WTC11 (cell line): ENCODE results near the gene SP3.

ENCODE experiments used
- ARID4B ChIP-seq: sonication (generic); formaldehyde crosslinking; IDR thresholded peaks from 2 replicates; pipeline ENCODE4 v1.8.0; 2023; ENCODE audit warnings: missing genetic modification reagents, mild to moderate bottlenecking, borderline replicate concordance
- ATF2 ChIP-seq: sonication (generic); formaldehyde crosslinking; IDR thresholded peaks from 2 replicates; pipeline ENCODE4 v1.8.1; 2022; ENCODE audit warnings: low read depth, missing genetic modification reagents, borderline replicate concordance
- ATF3 ChIP-seq: sonication (generic); formaldehyde crosslinking; conservative IDR thresholded peaks from 2 replicates; pipeline ENCODE4 v1.8.1; 2022; ENCODE audit warnings: mild to moderate bottlenecking, missing genetic modification reagents
- CBFB ChIP-seq: sonication (generic); formaldehyde crosslinking; IDR thresholded peaks from 2 replicates; pipeline ENCODE4 v1.8.1; 2022; ENCODE audit warnings: mild to moderate bottlenecking, low read depth, missing genetic modification reagents
- CTCF ChIP-seq: fragments of 200-600 bp; IDR thresholded peaks from 2 replicates; pipeline ENCODE4 v1.8.0; 2022; ENCODE audit warnings: antibody characterized with exemption
- JUN ChIP-seq: sonication (generic); formaldehyde crosslinking; IDR thresholded peaks from 2 replicates; pipeline ENCODE4 v1.8.0; 2023; ENCODE audit warnings: mild to moderate bottlenecking, missing genetic modification reagents
- SOX15 ChIP-seq: fragments of 250-450 bp; sonication (Bioruptor Pico); IDR thresholded peaks from 2 replicates; pipeline ENCODE4 v1.9.0; 2021; ENCODE audit warnings: mild to moderate bottlenecking
- TCF7 ChIP-seq: sonication (generic); formaldehyde crosslinking; IDR thresholded peaks from 2 replicates; pipeline ENCODE4 v1.8.0; 2022; ENCODE audit warnings: mild to moderate bottlenecking, low read depth, missing genetic modification reagents, moderate library complexity
- ZNF232 ChIP-seq: sonication (generic); formaldehyde crosslinking; IDR thresholded peaks from 2 replicates; pipeline ENCODE4 v1.8.0; 2022; ENCODE audit warnings: mild to moderate bottlenecking, missing genetic modification reagents
- ZNF263 ChIP-seq: sonication (generic); formaldehyde crosslinking; IDR thresholded peaks from 2 replicates; pipeline ENCODE4 v1.8.1; 2022; ENCODE audit warnings: low read depth, mild to moderate bottlenecking, moderate library complexity, missing genetic modification reagents
- ZNF416 ChIP-seq: fragments of 250-450 bp; sonication (Bioruptor Pico); IDR thresholded peaks from 2 replicates; pipeline ENCODE4 v1.9.0; 2021; ENCODE audit warnings: mild to moderate bottlenecking, inconsistent platforms

GRCh38 chr2:173968551-173968950, 3.4 kb upstream of the SP3 start:
- TF ChIP-seq ZNF263 (no peak), CTCF (no peak), ZNF416 (CRISPR knock-in tag) (no peak), ATF2 (CRISPR knock-in tag) (no peak), SOX15 (CRISPR knock-in tag) (no peak), JUN (no peak), CBFB (CRISPR knock-in tag) (no peak), TCF7 (CRISPR knock-in tag) (no peak), ZNF232 (CRISPR knock-in tag) (no peak), ARID4B (CRISPR knock-in tag) (no peak), ATF3 (CRISPR knock-in tag) (no peak)
